ENCODE results near the gene SNPH. TPM values are rescaled to one million over a fixed set of nuclear protein-coding genes. Genes with fewer than 3 reads are reported as not detected.
A peak's percentile ranks its signal among the peaks of the same experiment; 100 is the strongest.
"Not testable (repeated sequence)": the region's sequence is repeated elsewhere in the genome, so short reads cannot be mapped to it uniquely, and the experiment has no call there.

The SNPH gene
- 4.3 TPM for total RNA-seq
- long read RNA-seq, full-length matches to known transcripts: 1 of 11 reads
- long read RNA-seq, partial matches to known transcripts: 1 of 11 reads
- long read RNA-seq, other reads (novel, unspliced or antisense): 9 of 11 reads

DNA sequence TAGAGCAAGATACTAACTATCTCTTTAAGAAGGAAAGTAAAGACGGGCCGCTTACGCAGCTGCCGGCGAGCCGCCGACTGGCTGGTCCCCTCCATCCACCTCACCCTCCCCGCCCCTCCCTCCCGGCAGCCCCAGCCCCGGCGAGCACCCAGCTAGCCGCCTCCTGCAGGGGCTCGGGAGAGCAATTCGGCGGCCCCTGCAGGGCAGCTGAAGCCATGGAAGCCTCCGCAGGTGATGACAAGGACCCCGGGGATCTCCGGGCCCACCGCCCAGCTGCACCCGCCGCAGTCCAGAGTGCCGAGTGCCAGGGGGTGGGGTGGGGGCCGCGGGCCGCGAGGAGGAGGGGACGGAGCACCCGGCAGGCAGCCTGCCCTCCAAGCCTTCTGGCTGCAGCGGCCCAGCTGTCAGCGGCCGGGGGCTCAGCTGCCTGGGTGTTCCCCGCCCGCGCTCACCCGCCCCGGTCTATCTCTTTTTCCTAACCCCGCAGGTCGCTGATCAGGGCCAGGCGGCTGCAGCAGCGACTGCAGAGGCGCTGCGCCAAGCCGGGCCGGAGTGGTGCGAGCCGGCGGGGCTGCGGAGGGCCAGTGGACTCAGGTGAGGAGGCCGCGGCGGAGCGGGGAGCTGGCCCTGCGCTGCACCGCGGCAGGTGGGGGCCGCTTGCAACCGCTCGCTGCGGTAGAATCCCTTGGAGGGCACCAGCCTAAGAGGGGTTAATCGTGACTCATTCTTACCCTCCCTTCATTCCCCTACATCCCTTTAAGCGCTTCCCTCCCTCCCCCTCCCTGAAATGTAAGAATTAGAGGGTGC, at the start of gene SNPH:
SNPH (plus strand) TSS at position 128 of the 807 bp plus-strand sequence. CDS start 29,946 bp downstream, outside the sequence.
- Histone ChIP-seq H3K4me3 (peak within 1 kb of the TSS; percentile 80), H3K9me3 (no peaks in the 10 kb centered on the region), H3K36me3 (no peaks in the 10 kb centered on the region), H3K4me1 (peaks cover 11% of the 10 kb centered on the region), H3K27me3 (no peaks in the 10 kb centered on the region), H3K27ac (no peak within 1 kb of the TSS)
- DNase-seq (peak; percentile 80), ATAC-seq (peak; percentile 86)
- intact Hi-C loops (cut with DNase I): no loop called here
- TF ChIP-seq, protein P1, sequence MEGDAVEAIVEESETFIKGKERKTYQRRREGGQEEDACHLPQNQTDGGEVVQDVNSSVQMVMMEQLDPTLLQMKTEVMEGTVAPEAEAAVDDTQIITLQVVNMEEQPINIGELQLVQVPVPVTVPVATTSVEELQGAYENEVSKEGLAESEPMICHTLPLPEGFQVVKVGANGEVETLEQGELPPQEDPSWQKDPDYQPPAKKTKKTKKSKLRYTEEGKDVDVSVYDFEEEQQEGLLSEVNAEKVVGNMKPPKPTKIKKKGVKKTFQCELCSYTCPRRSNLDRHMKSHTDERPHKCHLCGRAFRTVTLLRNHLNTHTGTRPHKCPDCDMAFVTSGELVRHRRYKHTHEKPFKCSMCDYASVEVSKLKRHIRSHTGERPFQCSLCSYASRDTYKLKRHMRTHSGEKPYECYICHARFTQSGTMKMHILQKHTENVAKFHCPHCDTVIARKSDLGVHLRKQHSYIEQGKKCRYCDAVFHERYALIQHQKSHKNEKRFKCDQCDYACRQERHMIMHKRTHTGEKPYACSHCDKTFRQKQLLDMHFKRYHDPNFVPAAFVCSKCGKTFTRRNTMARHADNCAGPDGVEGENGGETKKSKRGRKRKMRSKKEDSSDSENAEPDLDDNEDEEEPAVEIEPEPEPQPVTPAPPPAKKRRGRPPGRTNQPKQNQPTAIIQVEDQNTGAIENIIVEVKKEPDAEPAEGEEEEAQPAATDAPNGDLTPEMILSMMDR (IDR thresholded peaks at IDR 0.05): peak; percentile 7

- ATAC-seq; intact Hi-C loops (cut with DNase I); H3K27ac ChIP-seq; H3K4me1 ChIP-seq; H3K4me3 ChIP-seq; H3K27me3 ChIP-seq; DNase-seq; H3K36me3 ChIP-seq; H3K9me3 ChIP-seq: not testable (repeated sequence)
These were observed 49.3 kb upstream of the SNPH start for GRCh38 chr20:1216527-1217427.

- intact Hi-C loops (cut with DNase I); DNase-seq; H3K36me3 ChIP-seq; H3K27ac ChIP-seq; H3K4me3 ChIP-seq; ATAC-seq; H3K9me3 ChIP-seq; H3K4me1 ChIP-seq: not testable (repeated sequence)
- peaks cover 11% of the 10 kb centered on the region for H3K27me3 ChIP-seq
These were observed 43.3 kb upstream of the SNPH start for GRCh38 chr20:1222750-1223149.

- TF ChIP-seq, protein P1 (IDR thresholded peaks at IDR 0.05): no peak
- intact Hi-C loops (cut with DNase I): no loop called here
- DNase-seq (no peak), ATAC-seq (no peak)
- Histone ChIP-seq H3K4me3 (no peak overlapping the region), H3K4me1 (no peaks in the 10 kb centered on the region), H3K36me3 (no peaks in the 10 kb centered on the region), H3K9me3 (no peaks in the 10 kb centered on the region), H3K27ac (no peak overlapping the region), H3K27me3 (peaks cover 21% of the 10 kb centered on the region)
These were observed 41.7 kb upstream of the SNPH start for GRCh38 chr20:1224205-1224890.

DNA sequence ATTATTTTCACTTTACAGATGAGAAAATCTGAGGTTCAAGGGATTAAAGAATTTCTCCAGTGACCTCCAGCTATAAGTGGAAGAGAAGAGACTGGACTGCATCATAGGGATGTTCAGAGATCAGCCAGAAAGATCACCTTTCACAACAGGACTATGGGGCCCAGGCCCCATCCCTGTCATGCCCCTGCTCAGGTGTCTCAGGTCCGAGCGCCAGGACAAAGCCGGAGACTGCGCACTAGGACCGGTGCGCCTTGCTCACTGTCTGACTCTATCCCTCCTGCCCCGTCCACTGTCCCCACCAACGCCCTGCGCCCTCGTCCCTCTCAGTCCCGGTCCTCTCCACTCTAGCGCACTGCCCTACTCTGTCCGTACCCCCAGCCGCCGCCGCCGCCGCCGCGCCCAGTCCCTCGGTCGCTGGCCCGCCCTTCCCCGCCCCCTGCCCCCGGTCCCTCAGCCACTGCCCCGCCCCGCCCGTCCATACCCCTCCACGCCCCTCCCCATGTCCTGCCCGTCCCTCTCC, 40.8 kb upstream of the SNPH start:
- Histone ChIP-seq H3K36me3 (no peaks in the 10 kb centered on the region), H3K9me3 (no peaks in the 10 kb centered on the region), H3K4me1 (no peaks in the 10 kb centered on the region), H3K27ac (no peak overlapping the region), H3K27me3 (peaks cover 30% of the 10 kb centered on the region), H3K4me3 (peak overlapping the region; percentile 38)
- DNase-seq (no peak), ATAC-seq (no peak)
- TF ChIP-seq, protein P1 (IDR thresholded peaks at IDR 0.05): no peak
- intact Hi-C loops (cut with DNase I): no loop called here
